ENCODE data around the gene MYO1E. TPM values are rescaled to one million over a fixed set of nuclear protein-coding genes. Genes with fewer than 3 reads are reported as not detected.
A peak's percentile ranks its signal among the peaks of the same experiment; 100 is the strongest.

Gene MYO1E
- total and polyA plus RNA-seq, 2 donors from 2014 or later = 41.9 to 198 TPM

DNA sequence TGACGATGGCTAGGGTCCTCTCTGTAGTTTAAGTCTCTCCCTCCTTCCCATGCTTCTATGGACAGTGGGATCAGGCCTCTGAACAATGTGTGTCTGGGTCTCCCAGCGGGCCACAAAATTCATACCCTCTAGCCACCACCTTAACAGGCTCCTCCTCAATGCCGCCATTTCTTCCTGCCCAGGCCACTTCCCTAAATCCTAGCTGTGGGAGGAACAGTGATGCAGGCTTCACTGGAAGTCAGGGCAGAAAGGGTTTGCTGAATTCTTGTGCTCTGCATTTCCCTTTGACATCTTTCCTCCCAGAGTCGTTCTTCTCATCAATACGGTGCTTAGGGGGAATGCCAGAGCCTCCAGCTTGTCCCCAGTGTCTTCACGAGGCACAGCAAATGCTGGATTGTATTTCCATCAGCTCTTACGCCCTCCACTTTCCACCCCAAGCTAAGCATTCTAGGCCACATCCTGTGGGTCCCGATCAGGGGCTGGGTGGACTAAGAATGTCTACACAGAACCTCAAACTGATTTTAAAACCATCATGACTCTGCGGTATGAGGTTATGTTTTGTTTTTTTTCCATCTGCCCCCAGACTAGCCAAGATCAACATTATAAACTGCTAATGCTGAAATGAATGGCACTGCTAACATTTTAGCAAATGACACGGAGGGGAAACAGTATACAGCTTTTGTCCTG, 177.9 kb downstream of the MYO1E start:
- FAIRE-seq (no peak), DNase-seq (peak in 2 of 5 donors; percentile 19 to 24)
- intact Hi-C loops (cut with DNase I) = no loop called here
- Histone ChIP-seq H3K27ac (ENCODE audit: low read depth in 2 of 2, low read length in 2 of 2) (no peak overlapping the region), H3K9ac (ENCODE audit: low read length in 3 of 3) (no peak overlapping the region), H3K9me3 (ENCODE audit: control insufficient read depth in 2 of 3, insufficient read depth in 1 of 3, low read length in 3 of 3) (no peaks in the 10 kb centered on the region), H3K27me3 (ENCODE audit: control insufficient read depth, insufficient read depth, low read length) (no peaks in the 10 kb centered on the region), H3K36me3 (ENCODE audit: control insufficient read depth in 2 of 3, insufficient read depth in 3 of 3, low read length in 3 of 3) (peaks cover 0 to 32% (median 25%) of the 10 kb centered on the region in 3 donors), H3K4me1 (ENCODE audit: control insufficient read depth in 2 of 3, insufficient read depth in 2 of 3, low read depth in 1 of 3, low read length in 3 of 3) (no peaks in the 10 kb centered on the region), H3K4me3 (ENCODE audit: low read length in 3 of 3) (no peak overlapping the region)
- TF ChIP-seq CTCF (IDR thresholded peaks at IDR 0.05; ENCODE audit: borderline replicate concordance, extremely low read depth, insufficient read depth) = no peak

DNA sequence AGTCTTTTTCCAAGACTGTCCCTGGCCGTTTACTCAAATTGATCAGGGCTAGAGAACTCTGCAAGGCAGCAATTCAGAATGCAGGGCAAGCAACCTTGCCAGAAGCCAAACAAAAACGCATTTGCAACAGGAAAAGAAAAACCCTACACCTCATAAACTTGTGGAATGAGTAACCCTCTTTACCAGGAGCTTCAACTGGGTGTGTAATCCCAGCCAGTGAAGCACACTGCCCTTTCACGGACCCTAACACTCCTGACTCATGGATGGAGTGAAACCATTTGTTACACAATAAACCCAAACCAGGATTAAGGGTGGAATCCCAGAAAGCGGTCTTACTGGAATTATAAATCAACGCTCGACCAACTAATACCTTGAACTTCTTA, 180.8 kb downstream of the MYO1E start:
- Histone ChIP-seq H3K4me3 (ENCODE audit: low read length in 3 of 3) (no peak overlapping the region), H3K9me3 (ENCODE audit: control insufficient read depth in 2 of 3, insufficient read depth in 1 of 3, low read length in 3 of 3) (peaks cover 0 to 1% (median 0%) of the 10 kb centered on the region in 3 donors), H3K4me1 (ENCODE audit: control insufficient read depth in 2 of 3, insufficient read depth in 2 of 3, low read depth in 1 of 3, low read length in 3 of 3) (no peaks in the 10 kb centered on the region), H3K27me3 (ENCODE audit: control insufficient read depth, insufficient read depth, low read length) (no peaks in the 10 kb centered on the region), H3K36me3 (ENCODE audit: control insufficient read depth in 2 of 3, insufficient read depth in 3 of 3, low read length in 3 of 3) (peaks cover 5 to 35% (median 30%) of the 10 kb centered on the region in 3 donors), H3K9ac (ENCODE audit: low read length in 3 of 3) (no peak overlapping the region), H3K27ac (ENCODE audit: low read depth in 2 of 2, low read length in 2 of 2) (no peak overlapping the region)
- intact Hi-C loops (cut with DNase I) = no loop called here
- no peak for TF ChIP-seq CTCF (IDR thresholded peaks at IDR 0.05; ENCODE audit: borderline replicate concordance, extremely low read depth, insufficient read depth)
- peak in 3 of 5 donors; percentile 42 to 80 (median 78) for DNase-seq
- FAIRE-seq = no peak

GRCh38 chr15:59190291-59190690, 182.4 kb downstream of the MYO1E start:
- FAIRE-seq = no peak
- intact Hi-C loops (cut with DNase I) = no loop called here
- no peak for TF ChIP-seq CTCF (IDR thresholded peaks at IDR 0.05; ENCODE audit: borderline replicate concordance, extremely low read depth, insufficient read depth)
- Histone ChIP-seq H3K27ac (ENCODE audit: low read depth in 2 of 2, low read length in 2 of 2) (no peak overlapping the region), H3K36me3 (ENCODE audit: control insufficient read depth in 2 of 3, insufficient read depth in 3 of 3, low read length in 3 of 3) (peaks cover 5 to 34% (median 29%) of the 10 kb centered on the region in 3 donors), H3K9ac (ENCODE audit: low read length in 3 of 3) (no peak overlapping the region), H3K27me3 (ENCODE audit: control insufficient read depth, insufficient read depth, low read length) (no peaks in the 10 kb centered on the region), H3K4me3 (ENCODE audit: low read length in 3 of 3) (no peak overlapping the region), H3K9me3 (ENCODE audit: control insufficient read depth in 2 of 3, insufficient read depth in 1 of 3, low read length in 3 of 3) (peaks cover 0 to 1% (median 0%) of the 10 kb centered on the region in 3 donors), H3K4me1 (ENCODE audit: control insufficient read depth in 2 of 3, insufficient read depth in 2 of 3, low read depth in 1 of 3, low read length in 3 of 3) (no peaks in the 10 kb centered on the region)
- no peak for DNase-seq

Data from kidney (tissue), 14 donors.